Measurements from ENCODE around the gene SUN2. TPM values are rescaled to one million over a fixed set of nuclear protein-coding genes. Genes with fewer than 3 reads are reported as not detected.

The SUN2 gene
- total and polyA plus RNA-seq, 2 of the 8 experiments (the other 6 are each of a cell fraction or from before 2014, with no cell fraction given), result 5.1 to 10.5 TPM

- H3K9ac ChIP-seq (replicated peaks in 1 of 4; ENCODE audit: extremely low read depth in 1 of 4, low read depth in 3 of 4, low read length in 3 of 4), result no peak overlapping the region
- 89% methylated on average over 25 of the region's 25 CpGs; no CpG with 5 or more reads in 1 of the 2 experiments for WGBS, 2 experiments (ENCODE audit: extremely low coverage in 1 of 2, insufficient coverage in 1 of 2, insufficient read length in 1 of 2, insufficient replicate concordance in 2 of 2, low coverage in 1 of 2, low lambda C conversion rate in 2 of 2, missing lambda C conversion rate in 1 of 2)
- TF ChIP-seq POLR2AphosphoS5 (IDR thresholded peaks at IDR 0.05; ENCODE audit: low read depth, low read length) (0 out of 2 replicates have a peak, but pooled peaks have one; percentile 14), SP4 (IDR thresholded peaks at IDR 0.05; ENCODE audit: low read length) (no peak), BCL11A (IDR thresholded peaks at IDR 0.05; ENCODE audit: low read depth in 2 of 2, low read length in 2 of 2) (no peak), TEAD4 (IDR thresholded peaks at IDR 0.05; ENCODE audit: low read depth, low read length) (no peak), HDAC6 (IDR thresholded peaks at IDR 0.05; ENCODE audit: low read depth, low read length) (no peak)
- H3K27me3 ChIP-seq (replicated peaks in 1 of 4; ENCODE audit: control insufficient read depth in 3 of 4, extremely low read depth in 1 of 4, insufficient read depth in 3 of 4, low read length in 3 of 4), result no peaks in the 10 kb centered on the region
- no peak overlapping the region for H2BK120ac ChIP-seq (replicated peaks; ENCODE audit: low read depth, low read length)
- no peak overlapping the region for H4K91ac ChIP-seq (replicated peaks; ENCODE audit: insufficient read length, low read length)
- no peak overlapping the region; the same call in 1 of the 2 replicates for H4K8ac ChIP-seq (ENCODE audit: extremely low read depth, insufficient read depth, low read length)
- no peaks in the 10 kb centered on the region for H3K23me2 ChIP-seq (ENCODE audit: low read depth, low read length)
- H3K27ac ChIP-seq (ENCODE audit: low read depth, low read length), result no peak overlapping the region
- no peak for FAIRE-seq
- H2BK5ac ChIP-seq (ENCODE audit: low read depth, low read length), result no peak overlapping the region
- H4K20me1 ChIP-seq (replicated peaks in 1 of 2; ENCODE audit: control insufficient read depth in 1 of 2, insufficient read depth in 2 of 2, low read length in 2 of 2), result peaks cover 0 to 7% of the 10 kb centered on the region in 2 experiments
- no peaks in the 10 kb centered on the region for H3K79me1 ChIP-seq (ENCODE audit: low read depth, low read length)
- H3K4me1 ChIP-seq (replicated peaks in 1 of 4; ENCODE audit: control insufficient read depth in 3 of 4, insufficient read depth in 4 of 4, low read length in 3 of 4), result no peaks in the 10 kb centered on the region
- no peak overlapping the region for H3K56ac ChIP-seq (replicated peaks; ENCODE audit: insufficient read length, low read depth, low read length)
- POLR2A ChIA-PET (ENCODE audit: partially characterized antibody), result interaction anchor here (0.6 to 13.2 kb wide), 10 partner anchors 8 to 101 kb away, joined by 3 to 112 read pairs (median 4); partner anchors contain the start of gene SUN2
- H2BK20ac ChIP-seq (ENCODE audit: low read length), result no peak overlapping the region
- H3K23ac ChIP-seq (ENCODE audit: insufficient read length), result no peak overlapping the region
- H3K4me2 ChIP-seq (ENCODE audit: insufficient read depth in 1 of 2, low read depth in 2 of 2, low read length in 2 of 2), result no peak overlapping the region
- no peak overlapping the region for H2BK12ac ChIP-seq (ENCODE audit: low read depth, low read length)
- no peak overlapping the region for H2AFZ ChIP-seq (ENCODE audit: low read length)
- no peak overlapping the region for H2BK15ac ChIP-seq (ENCODE audit: low read length)
- no peak overlapping the region for H3K4me3 ChIP-seq (ENCODE audit: extremely low read depth in 1 of 4, insufficient read depth in 2 of 4, low read depth in 3 of 4, low read length in 4 of 4)
- H3K14ac ChIP-seq (ENCODE audit: insufficient read length), result no peak overlapping the region
- H3K36me3 ChIP-seq (ENCODE audit: control insufficient read depth in 2 of 4, insufficient read depth in 4 of 4, low read length in 3 of 4), result peaks cover 0 to 12% (median 8%) of the 10 kb centered on the region in 4 experiments; a peak in 2 of 8 replicates
- H3K18ac ChIP-seq (ENCODE audit: extremely low read depth, low read length), result no peak overlapping the region
- CTCF ChIA-PET (ENCODE audit: partially characterized antibody), result interaction anchor here (0.5 to 4.4 kb wide), 7 partner anchors 9 to 253 kb away, joined by 3 to 29 read pairs (median 11); no protein-coding TSS in a partner anchor
- H4K5ac ChIP-seq (ENCODE audit: insufficient read length, low read depth, low read length), result no peak overlapping the region
- H3K9me3 ChIP-seq (ENCODE audit: insufficient read depth in 2 of 2, low read depth in 1 of 2, low read length in 1 of 2), result no peaks in the 10 kb centered on the region
- no peak overlapping the region for H2AK5ac ChIP-seq (ENCODE audit: low read depth, low read length)
- H3K79me2 ChIP-seq (ENCODE audit: control insufficient read depth in 1 of 2, insufficient read depth in 2 of 2, low read length in 2 of 2), result no peaks in the 10 kb centered on the region
- DNase-seq (ENCODE audit: low read depth in 1 of 2, low spot score in 2 of 2), result no peak
- no peak overlapping the region for H3K4ac ChIP-seq (replicated peaks; ENCODE audit: insufficient read length, low read depth, low read length)
Observed at GRCh38 chr22:38742176-38742942, 13.4 kb downstream of the SUN2 start.
